GM19328 (cell line): ENCODE measurements around the gene OLA1.

Experiments
- ATAC-seq: cut with Tn5 transposase; IDR thresholded peaks from one replicate; pipeline ENCODE4 v1.9.1; 2021; ENCODE audit warnings: mild to moderate bottlenecking, moderate library complexity; ENCODE audit not compliant: unreplicated experiment

OLA1 gene

GRCh38 chr2:174122185-174122584 is 126.1 kb downstream of the OLA1 start:
- no peak for ATAC-seq

GRCh38 chr2:174121612-174122011 is 126.7 kb downstream of the OLA1 start:
- ATAC-seq: no peak

DNA sequence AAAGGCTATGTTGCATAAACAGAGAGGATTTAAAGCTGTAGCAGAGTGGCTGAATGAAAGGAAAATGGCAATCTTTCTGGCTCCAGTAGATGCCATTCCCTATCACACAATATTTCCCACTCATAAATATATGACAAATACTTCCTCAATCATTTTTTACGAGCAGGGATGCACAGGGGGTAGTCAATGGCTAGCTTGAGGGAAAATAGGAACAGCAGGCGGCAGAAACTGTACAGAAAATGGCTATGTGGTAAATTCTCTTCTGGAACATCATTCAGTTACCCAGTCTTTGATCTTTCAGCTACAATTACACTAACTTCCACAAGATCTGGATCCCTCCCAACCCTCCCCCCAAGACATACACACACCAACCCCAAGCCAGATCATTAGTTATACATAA is 127.2 kb downstream of the OLA1 start:
- no peak for ATAC-seq

GRCh38 chr2:174120346-174120745 is 128.0 kb downstream of the OLA1 start:
- ATAC-seq: no peak

GRCh38 chr2:174117951-174118930 is 130.1 kb downstream of the OLA1 start:
- ATAC-seq: no peak

DNA sequence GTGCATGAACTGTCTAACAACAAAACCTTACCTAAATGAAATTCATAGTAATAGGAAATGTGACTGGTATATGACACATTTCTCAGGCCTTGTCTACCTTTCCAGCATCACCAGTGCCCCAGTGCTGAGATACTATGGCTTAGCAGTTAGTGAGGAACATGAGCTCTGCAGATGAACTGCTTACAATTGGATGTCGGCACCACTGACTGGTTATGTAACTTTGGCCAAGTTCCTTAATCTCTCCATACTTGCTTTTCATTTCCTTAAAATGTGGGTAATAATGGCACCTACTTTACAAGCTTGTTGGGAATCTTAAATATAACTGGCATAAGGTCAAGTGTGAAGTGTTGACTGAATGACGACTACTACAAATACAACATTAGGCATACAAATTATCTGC is 136.3 kb downstream of the OLA1 start:
- ATAC-seq: no peak

GRCh38 chr2:174108579-174108978 is 139.8 kb downstream of the OLA1 start:
- no peak for ATAC-seq

GRCh38 chr2:174106736-174107135 is 141.6 kb downstream of the OLA1 start:
- ATAC-seq: no peak

- no peak for ATAC-seq
These were observed 153.8 kb downstream of the OLA1 start for GRCh38 chr2:174094542-174094941.

DNA sequence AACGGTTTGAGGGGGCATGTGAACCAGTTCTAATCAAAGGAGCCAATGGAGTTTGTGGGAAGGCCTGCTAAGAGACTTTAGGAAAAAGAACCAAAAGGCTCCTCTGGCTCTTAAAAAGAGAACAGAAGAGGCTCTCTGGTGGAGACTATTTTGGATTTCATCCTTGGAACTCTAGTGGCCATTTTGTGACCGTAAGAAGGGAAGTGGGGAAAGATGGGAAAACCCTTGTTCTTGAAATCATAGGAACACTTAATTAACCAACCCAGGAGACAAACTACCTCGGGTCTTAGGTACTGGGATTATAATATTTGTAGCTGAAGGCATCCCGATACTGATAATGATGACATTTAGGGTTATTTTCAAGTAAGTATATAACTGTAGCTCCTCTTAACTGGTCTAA is 157.9 kb downstream of the OLA1 start:
- no peak for ATAC-seq

GRCh38 chr2:174088706-174089460 is 159.4 kb downstream of the OLA1 start:
- ATAC-seq: no peak

DNA sequence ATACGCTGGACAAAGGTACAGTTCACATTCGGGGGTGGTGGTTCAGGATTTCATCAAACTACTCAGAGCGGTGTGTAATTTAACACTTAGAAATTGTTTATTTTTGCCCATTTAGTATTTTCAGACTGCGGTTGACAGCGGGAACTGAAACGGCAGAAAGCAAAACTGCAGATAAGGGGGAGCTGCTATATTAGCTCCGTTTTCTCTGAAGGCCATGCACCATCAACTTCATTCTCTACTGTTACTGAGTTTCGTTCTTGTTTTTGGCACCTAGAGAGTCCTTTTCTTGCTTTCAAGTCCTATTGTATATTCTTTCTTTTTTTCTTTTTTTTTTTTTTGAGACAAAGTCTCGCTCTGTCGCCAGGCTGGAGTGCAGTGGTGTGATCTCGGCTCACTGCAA is 161.6 kb downstream of the OLA1 start:
- no peak for ATAC-seq

DNA sequence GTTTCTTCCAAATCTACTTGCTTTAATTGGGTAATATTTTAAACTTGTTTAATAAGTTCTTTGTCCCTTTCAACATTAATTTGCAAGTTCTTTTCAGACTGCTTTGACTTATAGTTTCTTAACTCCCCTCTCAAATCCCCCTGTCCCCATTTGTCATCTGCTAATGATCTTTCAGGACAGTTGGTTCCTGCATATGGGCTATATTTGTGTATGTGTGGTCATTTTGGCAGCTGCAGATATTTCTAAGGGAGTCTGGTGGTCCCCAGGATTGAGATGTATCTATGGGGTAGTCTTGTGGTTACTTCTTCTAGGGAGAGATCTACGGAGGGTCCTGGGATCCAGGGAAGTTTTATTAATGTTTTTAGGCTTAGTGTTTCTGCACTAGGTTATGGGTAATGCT is 162.6 kb downstream of the OLA1 start:
- no peak for ATAC-seq

GRCh38 chr2:174083843-174084458 is 164.4 kb downstream of the OLA1 start:
- ATAC-seq: no peak

DNA sequence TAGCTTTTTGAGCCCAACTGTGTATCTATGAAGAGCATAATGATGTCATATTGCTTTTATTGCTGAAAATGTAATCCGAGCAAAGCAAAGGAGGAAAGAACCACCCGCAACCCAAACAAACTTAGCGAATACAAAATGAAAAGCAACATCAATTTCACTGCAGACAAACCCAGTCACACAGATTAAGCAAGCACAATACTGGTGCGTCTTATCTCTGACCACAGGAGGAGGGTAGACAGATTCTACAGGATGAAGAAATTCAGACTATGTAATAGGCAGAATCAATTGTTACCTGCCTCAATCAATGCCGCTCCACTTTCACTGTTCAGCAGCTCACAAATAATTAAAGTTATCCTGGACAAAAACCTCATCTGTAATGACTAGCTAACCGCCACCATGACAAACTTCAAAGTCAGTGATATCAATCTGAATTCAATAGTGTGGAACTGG is 167.6 kb downstream of the OLA1 start:
- no peak for ATAC-seq

- ATAC-seq: no peak
These were observed 170.1 kb downstream of the OLA1 start for GRCh38 chr2:174078275-174078674.

- ATAC-seq: no peak
These were observed 171.4 kb downstream of the OLA1 start for GRCh38 chr2:174076975-174077374.

- ATAC-seq: no peak
These were observed 172.3 kb downstream of the OLA1 start for GRCh38 chr2:174076040-174076439.

DNA sequence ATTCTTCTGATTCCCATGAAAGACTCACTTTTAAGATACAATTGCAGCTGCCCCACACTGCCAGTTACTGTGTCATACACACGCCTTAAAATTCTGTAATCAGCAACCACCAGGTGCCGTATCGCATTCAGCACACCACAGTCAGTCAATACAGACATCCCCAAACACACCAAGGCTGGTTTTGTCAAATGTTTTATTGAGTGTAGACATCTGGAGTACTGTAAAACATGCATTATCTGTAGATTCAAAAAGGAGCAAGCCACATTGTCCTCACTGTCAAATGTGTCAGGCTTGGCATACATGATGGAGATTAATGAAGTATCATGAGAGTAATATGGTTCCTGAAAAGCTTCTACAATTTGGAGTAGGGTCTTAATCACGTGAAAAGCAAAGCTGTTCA is 173.5 kb downstream of the OLA1 start:
- ATAC-seq: no peak

DNA sequence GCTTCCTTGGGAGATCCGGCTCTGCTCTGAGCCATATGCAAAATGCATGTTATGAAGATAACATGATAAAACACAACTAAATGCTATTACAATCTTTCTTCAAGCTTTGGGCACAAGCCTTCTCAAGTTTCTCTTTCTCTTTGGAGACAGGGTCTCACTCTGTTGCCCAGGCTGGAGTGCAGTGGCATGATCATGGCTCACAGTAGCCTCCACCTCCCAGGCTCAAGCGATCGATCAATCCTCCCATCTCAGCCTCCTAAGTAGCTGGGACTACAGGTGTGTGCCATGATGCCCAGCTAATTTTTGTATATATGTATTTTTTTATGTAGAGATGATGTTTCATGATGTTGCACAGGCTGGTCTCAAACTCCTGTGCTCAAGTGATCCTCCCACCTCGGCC is 175.5 kb downstream of the OLA1 start:
- ATAC-seq: no peak

GRCh38 chr2:174072069-174072468 is 176.3 kb downstream of the OLA1 start:
- no peak for ATAC-seq
